NCI-H446 treated with DMSO at 0.1 percent for 48 hours (cell line): ENCODE results near the gene FABP7.
"Not testable (repeated sequence)": the region's sequence is repeated elsewhere in the genome, so short reads cannot be mapped to it uniquely, and the experiment has no call there.

Experiments
- DNase-seq: peaks from one replicate; lab custom pipeline; 2025; lab: John Stamatoyannopoulos, UW

FABP7 gene

GRCh38 chr6:122779667-122780066, at the start of gene FABP7:
Gene FABP7, plus strand, starts transcription at chr6:122779716. Its CDS starts 79 bp downstream, at chr6:122779795.
- no peak for DNase-seq

GRCh38 chr6:122730334-122730733, 49.2 kb upstream of the FABP7 start:
- DNase-seq, result no peak

DNA sequence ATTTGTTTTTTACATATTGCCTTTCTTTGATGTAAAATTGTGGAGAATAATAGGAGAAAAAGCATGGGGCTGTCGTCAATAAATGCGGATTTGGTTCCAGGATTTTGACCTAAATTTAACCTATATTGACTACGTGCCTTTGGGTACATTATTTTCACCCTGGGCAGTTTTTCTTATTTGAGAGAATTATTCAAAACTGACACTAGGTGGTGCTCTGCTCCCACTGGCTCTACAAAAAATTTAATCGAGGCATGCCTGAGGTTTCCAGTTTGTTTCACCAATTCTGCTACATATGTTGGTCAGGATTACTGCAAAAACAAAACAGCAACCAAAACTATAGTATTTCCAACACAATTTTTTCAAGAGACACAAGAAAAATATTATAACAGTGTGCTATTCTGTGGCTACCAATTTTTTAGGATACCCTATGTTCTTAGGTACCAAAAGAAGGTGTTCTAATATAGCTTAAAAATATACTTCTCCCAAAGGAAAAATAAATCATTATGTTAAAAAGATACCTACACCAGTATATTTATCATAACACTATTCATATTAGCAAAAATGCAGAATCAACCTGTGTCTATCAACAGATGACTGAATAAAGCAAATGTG, 48.6 kb upstream of the FABP7 start:
- DNase-seq, result no peak

DNA sequence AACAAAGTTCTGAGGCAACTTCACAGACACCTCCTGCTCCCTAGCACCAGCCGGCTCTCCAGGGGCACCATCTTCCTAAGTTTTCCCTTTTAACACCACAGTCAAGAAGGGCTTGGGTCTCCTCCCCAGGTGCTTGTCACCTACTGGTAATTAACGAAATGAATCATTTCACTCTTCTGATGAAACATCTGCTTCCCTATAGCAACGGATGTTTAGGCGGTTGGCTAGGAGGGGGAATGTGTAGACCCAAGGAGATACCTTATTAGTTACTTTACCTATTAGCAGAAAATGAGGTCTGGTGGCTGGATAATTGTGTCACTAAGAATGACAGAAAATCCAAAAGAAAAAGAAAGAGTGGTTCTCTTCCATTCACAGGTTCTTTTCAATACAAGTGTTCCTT, 46.3 kb upstream of the FABP7 start:
- DNase-seq, result no peak

GRCh38 chr6:122734529-122735395, 44.8 kb upstream of the FABP7 start:
- no peak for DNase-seq

GRCh38 chr6:122735582-122735981, 43.9 kb upstream of the FABP7 start:
- DNase-seq, result peak; percentile 65

DNA sequence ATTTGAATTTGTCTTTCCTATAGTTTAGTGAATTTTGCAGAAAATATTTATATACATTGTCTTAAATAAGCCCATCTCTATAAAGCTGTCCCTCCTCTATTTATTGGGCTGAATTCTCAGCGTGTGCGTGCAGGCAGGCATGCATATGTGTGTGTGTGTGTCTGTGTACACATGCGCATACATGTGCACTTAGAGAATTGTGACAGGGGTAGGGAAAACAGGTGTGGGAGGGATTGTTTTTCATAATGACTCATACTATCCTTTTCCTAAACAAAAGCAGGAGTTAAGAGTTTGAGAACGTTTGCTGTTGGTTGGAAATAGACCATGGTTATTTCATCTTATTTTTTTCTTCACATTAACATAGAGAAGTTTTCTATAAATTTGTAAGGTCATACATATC, 43.4 kb upstream of the FABP7 start:
- peak; percentile 12 for DNase-seq

GRCh38 chr6:122736616-122737015, 42.9 kb upstream of the FABP7 start:
- DNase-seq, result peak; percentile 6

DNA sequence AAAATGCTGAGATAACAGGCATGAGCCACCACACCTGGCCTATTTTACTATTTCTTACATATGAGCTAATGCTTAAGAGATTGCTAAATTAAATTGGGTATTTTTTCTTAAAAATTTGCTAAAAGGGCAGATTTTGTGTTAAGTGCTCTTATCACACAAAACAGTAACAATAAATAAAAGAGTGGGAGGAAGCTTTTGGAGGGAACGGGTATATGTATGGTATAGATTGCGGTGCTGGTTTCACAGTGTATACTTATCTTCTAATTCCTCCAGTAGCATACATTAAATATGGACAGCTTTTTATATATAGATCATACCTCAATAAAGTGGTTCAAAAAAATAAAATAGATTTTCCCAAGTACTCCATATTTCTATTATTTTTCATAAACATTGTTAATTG, 39.4 kb upstream of the FABP7 start:
- DNase-seq, result no peak

DNA sequence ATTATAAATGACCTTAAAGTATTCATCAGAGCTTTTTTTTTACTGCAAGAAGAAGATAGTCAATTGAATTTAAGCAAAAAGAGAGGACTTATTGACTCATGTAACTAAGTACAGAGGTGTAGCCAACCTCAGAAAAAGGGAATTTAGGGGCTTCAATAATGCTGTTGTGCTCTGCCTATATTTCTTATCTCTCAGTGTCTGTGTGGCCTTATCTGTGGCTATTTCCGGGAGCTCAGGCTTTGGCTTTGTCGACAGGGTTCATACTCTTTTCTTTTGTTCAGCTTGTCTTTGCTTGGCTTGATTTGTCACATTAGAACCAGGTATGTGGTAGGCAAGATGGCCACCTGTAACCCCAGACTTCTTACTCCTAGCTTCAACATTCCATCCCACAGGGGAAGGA, 38.6 kb upstream of the FABP7 start:
- no peak for DNase-seq

GRCh38 chr6:122744247-122744646, 35.3 kb upstream of the FABP7 start:
- peak; percentile 14 for DNase-seq

DNA sequence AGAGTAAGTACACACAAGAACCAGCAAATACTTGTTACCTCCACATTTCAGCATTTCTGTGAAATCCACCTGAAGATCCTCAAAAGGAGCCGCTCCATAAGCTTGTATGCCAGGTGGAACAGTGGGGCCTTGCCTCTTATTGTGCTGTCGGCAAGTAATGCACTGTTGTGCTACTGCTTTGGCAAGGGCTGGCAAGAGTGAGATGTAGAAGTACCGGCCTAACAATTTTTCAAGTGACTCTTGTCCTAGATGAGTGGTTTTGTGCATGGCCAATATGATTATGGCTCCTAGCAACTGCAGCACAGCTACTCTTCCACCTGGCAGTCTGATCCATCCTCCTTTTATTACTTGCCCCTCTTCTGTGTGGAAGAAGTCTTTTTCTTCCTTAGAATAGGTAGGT, 34.7 kb upstream of the FABP7 start:
- not testable (repeated sequence) for DNase-seq

- DNase-seq, result no peak
These were observed 32.8 kb upstream of the FABP7 start for GRCh38 chr6:122746688-122747087.

GRCh38 chr6:122747573-122747972, 31.9 kb upstream of the FABP7 start:
- no peak for DNase-seq

DNA sequence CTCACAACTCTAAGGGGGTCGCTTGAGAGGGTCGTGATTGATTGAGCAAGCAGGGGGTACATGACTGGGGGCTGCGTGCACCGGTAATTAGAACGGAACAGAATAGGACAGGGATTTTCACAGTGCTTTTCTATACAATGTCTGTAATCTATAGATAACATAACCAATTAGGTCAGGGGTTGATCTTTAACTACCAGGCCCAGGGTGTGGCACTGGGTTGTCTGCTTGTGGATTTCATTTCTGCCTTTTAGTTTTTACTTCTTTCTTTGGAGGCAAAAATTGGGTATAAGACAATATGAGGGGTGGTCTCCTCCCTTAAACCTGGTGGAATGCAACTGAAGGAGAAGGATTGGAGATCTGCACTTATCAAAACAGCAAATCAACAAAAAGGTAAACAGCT, 30.6 kb upstream of the FABP7 start:
- not testable (repeated sequence) for DNase-seq

- no peak for DNase-seq
These were observed 30.0 kb upstream of the FABP7 start for GRCh38 chr6:122749451-122750050.

- no peak for DNase-seq
These were observed 28.2 kb upstream of the FABP7 start for GRCh38 chr6:122751326-122751725.

GRCh38 chr6:122752459-122752858, 27.1 kb upstream of the FABP7 start:
- no peak for DNase-seq

- no peak for DNase-seq
These were observed 26.4 kb upstream of the FABP7 start for GRCh38 chr6:122753000-122753687.

DNA sequence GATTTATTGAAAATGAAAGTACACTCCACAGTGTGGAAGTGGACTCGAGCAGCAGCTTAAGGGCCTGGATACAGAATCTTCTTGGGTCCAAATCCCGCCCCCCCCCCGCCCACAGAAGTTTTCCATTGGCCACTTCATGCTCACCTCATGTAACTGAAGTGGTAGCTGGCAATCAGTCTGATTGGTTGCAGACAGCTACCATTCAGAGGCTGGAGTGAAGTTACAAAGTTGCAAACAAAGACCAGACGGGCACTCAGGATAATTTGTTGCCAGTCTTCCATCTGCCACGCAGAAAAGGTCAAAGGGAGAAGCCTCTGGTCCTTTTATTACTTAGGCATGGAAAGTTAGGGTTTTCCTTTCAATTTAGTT, 25.8 kb upstream of the FABP7 start:
- peak; percentile 35 for DNase-seq

DNA sequence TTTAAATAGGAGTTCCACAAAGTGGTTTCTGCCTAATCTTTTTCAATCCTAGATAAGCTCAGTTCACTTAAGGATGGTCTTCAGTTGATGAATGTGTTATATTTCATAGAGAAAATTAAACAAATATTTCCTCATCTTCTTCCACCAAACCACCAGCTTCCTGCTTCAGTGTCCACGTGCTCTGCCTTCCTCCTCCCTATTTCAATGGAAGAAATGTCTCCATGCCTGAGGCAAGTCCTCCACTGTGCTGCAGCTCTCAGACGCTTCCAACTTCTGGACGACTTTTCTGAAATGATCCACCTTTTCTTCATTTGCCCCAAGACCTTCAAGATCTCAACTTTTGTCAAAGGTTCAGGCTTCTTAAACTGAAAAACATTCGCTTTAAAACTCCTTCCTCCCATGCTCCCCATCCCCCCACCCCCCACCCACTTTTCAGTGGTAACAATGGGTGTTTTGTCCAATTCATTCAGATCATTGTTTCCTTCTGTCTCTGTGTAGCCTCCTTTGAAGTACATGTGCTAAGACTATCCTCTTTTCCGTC, 25.3 kb upstream of the FABP7 start:
- no peak for DNase-seq

- no peak for DNase-seq
These were observed 23.6 kb upstream of the FABP7 start for GRCh38 chr6:122755901-122756300.
